Mammary epithelial cell (primary cell): Measurements from ENCODE around the gene NBAS.

Source experiments
- CTCF ChIP-seq, 2 donors: IDR thresholded peaks in 1 of 2; conservative IDR thresholded peaks in 1 of 2; 2 replicates each; pipeline ENCODE4 v1.5.1; 2011 to 2012; ENCODE audit warnings: inconsistent platforms in 2 of 2, low read length in 2 of 2, mild to moderate bottlenecking in 2 of 2, control low read depth in 1 of 2, low read depth in 1 of 2; ENCODE audit not compliant: insufficient read depth in 1 of 2; ENCODE audit errors: extremely low read depth in 1 of 2
- EZH2 ChIP-seq: IDR thresholded peaks from 2 replicates; pipeline ENCODE4 v1.6.1; 2012; ENCODE audit warnings: low read length, inconsistent platforms, borderline replicate concordance

GRCh38 chr2:15293262-15293937 lies 267.7 kb downstream of the NBAS start:
- TF ChIP-seq CTCF (conservative IDR thresholded peaks at IDR 0.05 in 1 of 2, IDR thresholded peaks at IDR 0.05 in 1 of 2; ENCODE audit: extremely low read depth in 1 of 2, insufficient read depth in 1 of 2, low read depth in 1 of 2, low read length in 2 of 2) (no peak), EZH2 (no peak)
